A549 treated with GW870086 at 1 μM for 4 hours (cell line): ENCODE data around the gene AGBL4. TPM values are rescaled to one million over a fixed set of nuclear protein-coding genes. Genes with fewer than 3 reads are reported as not detected.

Experiments
- total RNA-seq: library from RNA; stranded (reverse); fragments of 200-300 nt; extraction: Qiagen RNA extraction; gene quantifications from 5 replicates; pipeline ENCODE4 v1.2.3, GENCODE V29; 2022; ENCODE audit warnings: low read depth

Gene AGBL4
- total RNA-seq = not detected in 5 replicates

GRCh38 chr1:50023292-50024159 is at the start of gene AGBL4:
AGBL4 (minus strand) TSS chr1:50023954.

GRCh38 chr1:48776393-48777218 is 1247.1 kb downstream of the AGBL4 start, which contains the start of gene BEND5:
BEND5 (minus strand) TSS chr1:48776891; CDS start chr1:48776831, 60 bp downstream.

Other genes starting within 250 kb of the AGBL4 start
- gene ELAVL4, start 85.0 kb upstream of the AGBL4 start, total RNA-seq = not detected in 5 replicates